ENCODE data around the gene NNT.

DNA sequence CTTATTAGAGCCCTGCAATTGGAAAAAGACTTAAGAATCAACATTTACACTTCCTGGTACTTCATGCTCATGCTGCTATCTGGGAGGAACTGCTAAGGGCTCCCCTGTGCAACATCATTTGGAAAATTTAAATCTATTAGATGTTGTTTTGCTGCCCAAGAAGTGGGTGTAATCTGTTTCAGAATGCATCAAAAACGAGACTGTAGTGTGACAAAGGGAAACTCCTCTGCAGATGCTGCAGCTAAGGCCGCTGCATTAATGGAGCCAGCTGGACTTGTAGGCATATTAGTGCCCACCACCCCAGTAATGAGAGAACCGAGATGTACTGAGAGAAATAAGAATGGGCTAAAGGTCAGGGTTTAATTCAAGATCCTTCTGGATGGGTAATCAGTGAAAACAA is 35.0 kb upstream of the NNT start:
- TF ChIP-seq POLR2A (IDR thresholded peaks at IDR 0.05; ENCODE audit: low read depth, low read length) (no peak), POLR2AphosphoS5 (IDR thresholded peaks at IDR 0.05; ENCODE audit: low read depth, low read length) (no peak)
